Measurements from ENCODE around the gene HMGN1. TPM values are rescaled to one million over a fixed set of nuclear protein-coding genes. Genes with fewer than 3 reads are reported as not detected.
A peak's percentile ranks its signal among the peaks of the same experiment; 100 is the strongest.

The HMGN1 gene
- total and polyA plus RNA-seq, 2 experiments from 2014 or later: 282 to 371 TPM

DNA sequence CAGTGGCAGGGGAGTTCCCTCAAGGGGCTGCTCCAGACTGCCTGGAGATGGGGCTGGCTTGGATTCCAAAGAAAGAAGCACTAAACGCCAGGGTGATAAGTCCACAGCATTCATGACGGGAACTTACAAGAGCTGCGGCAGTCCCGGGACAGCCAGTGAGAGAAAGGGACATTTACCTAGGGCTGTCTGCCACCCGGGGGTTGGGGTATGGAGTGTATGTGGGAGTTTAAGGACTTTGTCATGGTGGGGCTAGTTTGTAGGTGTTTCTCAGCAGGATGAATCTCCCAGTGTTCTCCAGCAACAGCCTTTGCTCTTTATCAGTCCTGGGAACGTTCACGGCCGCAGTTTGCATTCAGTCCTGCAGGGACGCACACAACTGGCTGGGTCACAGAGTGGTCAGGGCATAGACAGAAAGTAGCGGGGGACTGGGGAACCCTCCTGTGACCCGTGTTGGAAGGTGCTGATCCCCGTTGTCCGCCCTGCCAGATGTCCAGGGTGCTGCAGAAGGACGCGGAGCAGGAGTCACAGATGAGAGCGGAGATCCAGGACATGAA, 41.4 kb upstream of the HMGN1 start:
- Histone ChIP-seq H4K20me1 (ENCODE audit: insufficient read depth, poor library complexity, severe bottlenecking) (peaks cover 3% of the 10 kb centered on the region), H3K4me3 (no peak overlapping the region), H3K27ac (no peak overlapping the region), H3K9me2 (replicated peaks; ENCODE audit: insufficient read depth) (no peaks in the 10 kb centered on the region), H3K36me3 (replicated peaks; ENCODE audit: insufficient read depth, low read depth) (no peaks in the 10 kb centered on the region), H3K4me1 (ENCODE audit: insufficient read depth) (no peaks in the 10 kb centered on the region), H3K79me2 (peaks cover 25% of the 10 kb centered on the region), H3K27me3 (no peaks in the 10 kb centered on the region), H2AFZ (no peak overlapping the region), H3K9me3 (ENCODE audit: low read depth) (no peaks in the 10 kb centered on the region), H3K4me2 (no peak overlapping the region)
- WGBS (ENCODE audit: low lambda C conversion rate, missing lambda C conversion rate): 63% methylated on average over 16 of the region's 16 CpGs
- DNase-seq (ENCODE audit: low spot score): no peak
- no peak for TF ChIP-seq CTCF (IDR thresholded peaks at IDR 0.05; ENCODE audit: poor library complexity)
- no peak for TF ChIP-seq EZH2phosphoT487 (IDR thresholded peaks at IDR 0.05; ENCODE audit: low read depth, severe bottlenecking, unreplicated experiment)
- TF ChIP-seq EZH2 (IDR thresholded peaks at IDR 0.05; ENCODE audit: borderline replicate concordance): no peak

DNA sequence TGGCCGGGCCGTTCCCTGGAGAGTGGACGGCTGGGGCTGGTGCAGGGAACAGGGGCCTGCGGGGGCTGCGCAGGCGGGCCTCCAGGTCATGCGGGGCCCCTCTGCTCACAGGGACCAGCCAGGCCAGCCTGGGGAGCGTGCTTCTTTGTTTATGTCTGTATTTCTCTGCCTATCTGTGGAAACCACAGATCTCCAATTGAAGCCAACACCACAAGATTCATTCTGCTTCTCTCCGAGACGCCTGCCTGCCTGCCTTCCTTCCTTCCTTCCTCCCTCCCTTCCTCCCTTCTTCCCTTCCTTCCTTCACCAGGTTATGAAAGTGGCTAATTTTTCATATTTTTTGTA, 39.9 kb upstream of the HMGN1 start:
- no peak for DNase-seq (ENCODE audit: low spot score)
- Histone ChIP-seq H3K27ac (no peak overlapping the region), H3K27me3 (no peaks in the 10 kb centered on the region), H3K9me3 (ENCODE audit: low read depth) (no peaks in the 10 kb centered on the region), H2AFZ (no peak overlapping the region), H4K20me1 (ENCODE audit: insufficient read depth, poor library complexity, severe bottlenecking) (peaks cover 3% of the 10 kb centered on the region), H3K9me2 (replicated peaks; ENCODE audit: insufficient read depth) (no peaks in the 10 kb centered on the region), H3K36me3 (replicated peaks; ENCODE audit: insufficient read depth, low read depth) (no peaks in the 10 kb centered on the region), H3K4me1 (ENCODE audit: insufficient read depth) (no peaks in the 10 kb centered on the region), H3K4me3 (no peak overlapping the region), H3K4me2 (peak overlapping the region; percentile 83), H3K79me2 (peaks cover 29% of the 10 kb centered on the region)
- 21% methylated on average over 10 of the region's 10 CpGs for WGBS (ENCODE audit: low lambda C conversion rate, missing lambda C conversion rate)
- no peak for TF ChIP-seq CTCF (IDR thresholded peaks at IDR 0.05; ENCODE audit: poor library complexity)

GRCh38 chr21:39388038-39388810, 39.3 kb upstream of the HMGN1 start:
- Histone ChIP-seq H3K4me3 (peak overlapping the region; percentile 29), H3K27ac (peak overlapping the region; percentile 46), H3K79me2 (peaks cover 29% of the 10 kb centered on the region), H3K27me3 (no peaks in the 10 kb centered on the region), H3K4me2 (peak overlapping the region; percentile 83), H3K9me3 (ENCODE audit: low read depth) (no peaks in the 10 kb centered on the region), H3K4me1 (ENCODE audit: insufficient read depth) (no peaks in the 10 kb centered on the region), H3K36me3 (replicated peaks; ENCODE audit: insufficient read depth, low read depth) (no peaks in the 10 kb centered on the region), H3K9me2 (replicated peaks; ENCODE audit: insufficient read depth) (no peaks in the 10 kb centered on the region), H2AFZ (peak overlapping the region; percentile 72), H4K20me1 (ENCODE audit: insufficient read depth, poor library complexity, severe bottlenecking) (peaks cover 3% of the 10 kb centered on the region)
- TF ChIP-seq CTCF (IDR thresholded peaks at IDR 0.05; ENCODE audit: poor library complexity): peak; percentile 96
- TF ChIP-seq EZH2phosphoT487 (IDR thresholded peaks at IDR 0.05; ENCODE audit: low read depth, severe bottlenecking, unreplicated experiment): no peak
- WGBS (ENCODE audit: low lambda C conversion rate, missing lambda C conversion rate): 29% methylated on average over 35 of the region's 35 CpGs
- peak; percentile 94 for DNase-seq (ENCODE audit: low spot score)
